ENCODE data around the gene RAB4B.
"Not testable (repeated sequence)": the region's sequence is repeated elsewhere in the genome, so short reads cannot be mapped to it uniquely, and the experiment has no call there.

The RAB4B gene

DNA sequence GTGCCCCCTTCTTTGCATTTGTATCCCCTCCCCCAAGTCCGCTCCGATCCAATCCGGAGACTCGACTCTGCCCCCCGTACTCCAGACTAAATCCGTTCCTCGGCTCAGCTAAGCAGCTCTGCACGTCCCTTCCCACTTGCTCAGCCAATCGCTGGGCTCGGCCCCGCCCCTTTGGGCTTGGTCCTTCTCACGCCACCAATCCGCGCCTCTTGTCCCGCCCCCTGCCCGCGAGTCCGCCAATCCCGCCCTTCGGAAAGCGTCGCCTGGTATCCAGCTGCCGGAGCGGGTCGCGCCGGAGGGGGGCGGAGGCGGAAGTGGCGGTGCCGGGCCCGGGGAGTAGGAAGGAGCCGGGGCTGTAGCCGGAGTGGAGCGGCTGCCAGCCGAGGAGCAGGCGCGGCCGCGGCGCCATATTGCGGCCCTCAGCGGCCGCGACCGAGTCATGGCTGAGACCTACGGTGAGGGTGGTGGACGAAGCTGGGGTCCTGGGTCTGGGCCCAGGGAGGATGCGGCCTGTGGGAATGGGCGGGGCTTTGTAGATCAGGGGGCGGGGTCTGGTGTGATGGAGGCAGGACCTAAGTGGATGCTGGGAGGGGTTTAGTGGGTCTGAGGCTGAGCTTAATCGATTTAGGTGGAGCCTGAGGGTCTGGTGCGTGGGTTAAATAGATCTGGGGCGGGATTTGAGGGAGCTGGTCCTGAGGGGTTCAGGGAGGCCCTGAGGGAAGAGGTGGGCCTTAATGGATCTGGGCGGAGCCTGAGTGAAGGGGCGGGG lies at the start of gene RAB4B:
TSS of gene RAB4B (plus strand) at position 311 of the 769 bp plus-strand sequence. CDS start at position 440, 129 bp downstream.
- in situ Hi-C loops (cut with MboI; ENCODE audit: low sequenced_read_pairs): no loop called here

DNA sequence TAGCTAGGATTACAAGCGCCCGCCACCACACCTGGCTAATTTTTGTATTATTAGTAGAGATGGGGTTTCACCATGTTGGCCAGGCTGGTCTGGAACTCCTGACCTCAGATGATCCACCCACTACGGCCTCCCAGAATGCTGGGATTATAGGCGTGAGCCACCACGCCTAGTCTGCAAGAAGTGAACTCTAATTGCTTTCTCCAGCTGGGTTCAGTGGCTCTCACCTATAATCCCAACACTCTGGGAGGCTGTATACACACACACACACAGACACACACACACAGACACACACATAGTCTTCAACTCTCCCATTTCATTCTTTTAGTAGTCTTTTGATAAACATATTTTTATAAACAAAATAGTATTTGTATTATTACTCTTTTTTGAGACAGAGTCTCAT lies 48.0 kb upstream of the RAB4B start:
- in situ Hi-C loops (cut with MboI; ENCODE audit: low sequenced_read_pairs): not testable (repeated sequence)

- in situ Hi-C loops (cut with MboI; ENCODE audit: low sequenced_read_pairs): not testable (repeated sequence)
Measured at GRCh38 chr19:40732304-40732703, 45.7 kb upstream of the RAB4B start.

DNA sequence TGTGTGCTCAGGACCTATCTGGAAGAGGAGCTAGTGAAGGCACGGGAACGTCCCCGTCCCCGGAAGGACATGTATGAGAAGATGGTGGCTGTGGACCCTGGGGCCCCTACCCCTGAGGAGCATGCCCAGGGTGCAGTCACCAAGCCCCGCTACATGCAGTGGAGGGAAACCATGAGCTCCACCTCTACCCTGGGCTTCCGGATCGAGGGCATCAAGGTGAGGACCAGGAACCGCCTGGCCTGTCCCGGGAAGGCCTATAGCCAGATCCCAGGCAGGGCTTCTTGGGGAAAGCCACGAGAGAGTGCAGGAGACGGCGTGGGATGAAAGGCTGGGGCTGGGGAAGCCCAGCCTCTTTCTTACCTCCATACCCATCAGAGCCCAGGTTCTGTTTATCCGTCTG lies 44.9 kb upstream of the RAB4B start:
- in situ Hi-C loops (cut with MboI; ENCODE audit: low sequenced_read_pairs): no loop called here

GRCh38 chr19:40735013-40735771 lies 42.9 kb upstream of the RAB4B start:
- in situ Hi-C loops (cut with MboI; ENCODE audit: low sequenced_read_pairs): no loop called here

- in situ Hi-C loops (cut with MboI; ENCODE audit: low sequenced_read_pairs): no loop called here
Measured at GRCh38 chr19:40736661-40737060, 41.4 kb upstream of the RAB4B start.

GRCh38 chr19:40737102-40737644 lies 40.9 kb upstream of the RAB4B start:
- in situ Hi-C loops (cut with MboI; ENCODE audit: low sequenced_read_pairs): no loop called here

GRCh38 chr19:40739030-40739839 lies 38.8 kb upstream of the RAB4B start:
- in situ Hi-C loops (cut with MboI; ENCODE audit: low sequenced_read_pairs): no loop called here

GRCh38 chr19:40739871-40740703 lies 38.0 kb upstream of the RAB4B start:
- in situ Hi-C loops (cut with MboI; ENCODE audit: low sequenced_read_pairs): no loop called here

DNA sequence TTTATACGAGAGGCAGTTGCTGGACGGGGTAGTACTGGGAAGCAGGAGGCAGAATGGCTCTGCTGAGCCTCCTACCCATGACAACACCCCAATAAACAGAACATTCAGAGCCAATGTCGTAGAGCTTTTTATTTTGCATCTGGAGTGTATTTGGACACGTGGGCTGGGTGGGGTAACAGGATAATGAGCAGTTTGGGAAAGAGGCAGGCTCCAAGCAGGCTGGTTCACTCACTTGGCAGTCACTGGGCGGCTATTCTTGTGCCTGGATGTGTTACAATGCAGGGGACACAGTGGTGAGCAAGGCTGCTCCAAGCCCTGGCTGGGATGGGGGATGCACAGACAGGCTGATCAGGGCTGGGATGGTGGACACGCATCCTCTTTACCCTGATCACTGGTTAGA lies 37.3 kb upstream of the RAB4B start:
- in situ Hi-C loops (cut with MboI; ENCODE audit: low sequenced_read_pairs): no loop called here

- in situ Hi-C loops (cut with MboI; ENCODE audit: low sequenced_read_pairs): no loop called here
Measured at GRCh38 chr19:40741527-40742390, 36.3 kb upstream of the RAB4B start.

DNA sequence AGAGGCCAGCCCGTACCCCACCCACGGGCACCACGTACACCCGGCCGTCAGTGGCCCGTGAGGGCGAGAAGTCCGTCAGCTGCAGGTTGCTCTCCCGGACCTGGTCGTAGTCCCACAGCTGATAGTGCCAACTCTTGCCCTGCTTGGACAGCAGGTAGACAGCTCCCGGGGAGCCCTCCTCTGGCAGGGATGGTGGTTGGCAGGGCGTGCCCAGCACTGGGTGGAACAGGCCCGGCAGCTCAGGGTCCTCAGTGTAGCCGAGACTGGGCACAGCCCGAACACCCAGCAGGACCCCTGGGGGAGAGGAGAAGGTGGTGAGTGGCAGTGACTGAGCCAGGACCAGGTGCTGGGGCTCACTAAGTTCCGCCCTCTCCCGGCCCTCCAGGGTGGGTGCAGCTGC lies 35.6 kb upstream of the RAB4B start:
- in situ Hi-C loops (cut with MboI; ENCODE audit: low sequenced_read_pairs): no loop called here

- in situ Hi-C loops (cut with MboI; ENCODE audit: low sequenced_read_pairs): no loop called here
Measured at GRCh38 chr19:40742886-40743285, 35.2 kb upstream of the RAB4B start.

DNA sequence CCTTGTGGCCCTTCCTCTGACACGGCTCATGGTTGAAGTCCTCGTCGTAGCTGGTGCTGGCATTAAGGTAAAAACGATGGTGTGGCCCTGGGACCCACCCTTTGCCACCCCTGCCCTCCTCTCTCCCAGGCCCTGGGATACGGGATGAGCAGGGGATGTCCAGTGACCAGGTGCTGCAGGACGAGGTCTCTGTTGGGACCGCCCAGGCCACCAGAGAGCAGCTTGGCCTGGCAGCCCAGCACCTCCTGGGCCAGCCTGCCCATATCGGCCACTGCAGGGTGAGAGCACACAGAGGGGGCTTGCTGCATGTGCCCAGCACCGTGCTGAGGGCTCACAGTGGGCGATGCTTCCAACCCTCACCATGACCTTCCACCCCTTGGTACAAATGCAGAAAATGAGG lies 34.1 kb upstream of the RAB4B start:
- in situ Hi-C loops (cut with MboI; ENCODE audit: low sequenced_read_pairs): no loop called here

- in situ Hi-C loops (cut with MboI; ENCODE audit: low sequenced_read_pairs): no loop called here
Measured at GRCh38 chr19:40744554-40745401, 33.3 kb upstream of the RAB4B start.

DNA sequence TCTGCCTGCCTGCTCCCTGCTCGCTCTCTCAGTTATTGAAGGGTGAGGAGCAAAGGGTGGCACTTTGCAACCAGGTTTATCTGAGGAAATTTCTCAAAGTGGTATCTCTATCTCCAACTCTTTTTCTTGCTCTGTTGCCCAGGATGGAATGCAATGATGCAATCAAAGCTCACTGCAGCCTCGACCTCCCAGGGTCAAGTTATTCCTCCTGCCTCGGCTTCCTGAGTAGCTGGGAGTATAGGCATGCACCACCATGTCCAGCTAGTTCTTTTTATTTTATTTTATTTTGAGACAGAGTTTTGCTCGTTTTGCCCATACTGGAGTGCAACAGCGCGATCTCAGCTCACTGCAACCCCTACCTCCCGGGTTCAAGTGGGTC lies 32.7 kb upstream of the RAB4B start:
- in situ Hi-C loops (cut with MboI; ENCODE audit: low sequenced_read_pairs): no loop called here

- in situ Hi-C loops (cut with MboI; ENCODE audit: low sequenced_read_pairs): no loop called here
Measured at GRCh38 chr19:40747536-40747935, 30.5 kb upstream of the RAB4B start.

GRCh38 chr19:40750058-40750873 lies 27.8 kb upstream of the RAB4B start, which contains the start of gene ACTMAP:
Gene ACTMAP, minus strand, starts transcription at chr19:40750477. Its CDS starts 674 bp downstream, at chr19:40749803.
- in situ Hi-C loops (cut with MboI; ENCODE audit: low sequenced_read_pairs): no loop called here

Data from HL-60/S4 treated with retinoic acid at 250 ng/mL for 4 days and 3 days (cell line).